ENCODE data around the gene KAZN.

Gene KAZN

GRCh38 chr1:14976256-14976655 lies 377.8 kb downstream of the KAZN start:
- TF ChIP-seq CTCF (IDR thresholded peaks at IDR 0.05; ENCODE audit: borderline replicate concordance, insufficient read depth, low read depth, low read length), result no peak
- H3K4me3 ChIP-seq (ENCODE audit: low read depth, low read length), result no peak overlapping the region

GRCh38 chr1:14977338-14977931 lies 378.9 kb downstream of the KAZN start:
- no peak for TF ChIP-seq CTCF (IDR thresholded peaks at IDR 0.05; ENCODE audit: borderline replicate concordance, insufficient read depth, low read depth, low read length)
- no peak overlapping the region for H3K4me3 ChIP-seq (ENCODE audit: low read depth, low read length)

- TF ChIP-seq CTCF (IDR thresholded peaks at IDR 0.05; ENCODE audit: borderline replicate concordance, insufficient read depth, low read depth, low read length), result no peak
- H3K4me3 ChIP-seq (ENCODE audit: low read depth, low read length), result no peak overlapping the region
Measured at GRCh38 chr1:14980621-14981218, 382.2 kb downstream of the KAZN start.

DNA sequence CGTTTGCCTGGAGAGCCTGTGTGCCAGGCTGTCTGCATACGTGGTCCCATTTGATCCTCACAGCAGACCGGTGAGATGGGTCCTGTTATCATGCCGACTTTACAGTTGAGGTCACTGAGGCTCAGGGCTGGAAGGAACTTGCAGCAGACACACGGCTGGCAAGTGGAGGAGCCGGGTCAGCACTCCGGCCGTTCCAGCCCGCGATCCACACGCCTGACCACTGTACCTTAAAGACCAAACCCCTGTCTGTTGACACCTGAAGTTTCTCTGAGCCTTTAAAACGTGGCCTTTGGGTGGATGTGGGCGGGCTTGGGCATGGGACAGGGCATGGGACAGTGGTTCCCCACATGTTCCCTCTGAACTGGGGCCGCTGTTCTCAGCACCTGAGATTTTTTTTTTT lies 383.5 kb downstream of the KAZN start:
- no peak overlapping the region for H3K4me3 ChIP-seq (ENCODE audit: low read depth, low read length)
- no peak for TF ChIP-seq CTCF (IDR thresholded peaks at IDR 0.05; ENCODE audit: borderline replicate concordance, insufficient read depth, low read depth, low read length)

- H3K4me3 ChIP-seq (ENCODE audit: low read depth, low read length), result no peak overlapping the region
- peak; percentile 19; the same call in 1 of the 2 replicates for TF ChIP-seq CTCF (IDR thresholded peaks at IDR 0.05; ENCODE audit: borderline replicate concordance, insufficient read depth, low read depth, low read length)
Measured at GRCh38 chr1:14983277-14983676, 384.8 kb downstream of the KAZN start.

DNA sequence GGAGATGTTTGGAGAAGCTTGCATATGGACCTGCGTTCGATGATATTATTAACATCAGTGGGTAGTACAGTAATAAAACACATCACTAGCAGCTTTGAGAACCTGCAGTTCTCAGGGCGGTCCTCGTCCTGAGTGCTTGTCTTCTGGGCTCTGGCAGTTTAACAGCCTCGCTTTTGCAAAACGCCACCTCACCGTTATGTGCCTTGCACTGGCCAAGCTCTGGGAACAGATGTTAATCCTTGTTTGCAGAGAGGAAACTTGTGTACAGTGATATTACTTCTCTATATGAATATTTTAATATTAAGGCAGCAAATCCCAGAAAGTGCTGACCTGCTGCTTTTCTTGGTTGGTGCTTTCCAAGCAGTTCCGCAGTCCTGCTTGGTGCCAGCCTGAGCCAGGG lies 387.7 kb downstream of the KAZN start:
- TF ChIP-seq CTCF (IDR thresholded peaks at IDR 0.05; ENCODE audit: borderline replicate concordance, insufficient read depth, low read depth, low read length), result no peak
- no peak overlapping the region for H3K4me3 ChIP-seq (ENCODE audit: low read depth, low read length)
